Left lung (tissue), 10 donors: ENCODE results near the gene MPEG1. TPM values are rescaled to one million over a fixed set of nuclear protein-coding genes. Genes with fewer than 3 reads are reported as not detected.

Experiments used
- ATAC-seq: fragments of 200-7000 bp; cut with Tn5 transposase; one replicate; pipeline ENCODE4 v1.9.1; 2020; ENCODE audit warnings: moderate library complexity
- DNase-seq, 4 donors: peaks; one replicate each; pipeline ENCODE4 v3.0.0-alpha.2; 2013 to 2020
- H3K27ac ChIP-seq, 2 donors: fragments of 200-600 bp; sonication (generic) in 1 of 2; one replicate each; pipeline versions ENCODE4 v1.5.0 to v1.8.0; 2020 to 2021
- H3K27me3 ChIP-seq, 2 donors: fragments of 200-600 bp; sonication (generic) in 1 of 2; one replicate each; pipeline versions ENCODE4 v1.5.0 to v1.8.0; 2020 to 2021
- H3K36me3 ChIP-seq, 2 donors: fragments of 200-600 bp; sonication (generic) in 1 of 2; one replicate each; pipeline versions ENCODE4 v1.5.0 to v1.8.0; 2020 to 2021
- H3K4me1 ChIP-seq, 2 donors: fragments of 200-600 bp; one replicate each; pipeline ENCODE4 v1.8.0; 2021
- H3K4me3 ChIP-seq, 2 donors: fragments of 200-600 bp; sonication (generic) in 1 of 2; one replicate each; pipeline versions ENCODE4 v1.5.0 to v1.8.0; 2020 to 2021; ENCODE audit warnings: mild to moderate bottlenecking in 1 of 2
- H3K9me3 ChIP-seq, 2 donors: fragments of 200-600 bp; sonication (generic) in 1 of 2; one replicate each; pipeline versions ENCODE4 v1.5.0 to v1.8.0; 2020 to 2021
- CTCF ChIP-seq, 2 donors: fragments of 200-600 bp; sonication (generic) in 1 of 2; IDR thresholded peaks; one replicate each; pipeline versions ENCODE4 v1.5.0 to v1.8.0; 2021; ENCODE audit warnings: antibody characterized with exemption in 2 of 2
- intact Hi-C, 2 donors: fragments of 100-400 bp; cut with DNase I; formaldehyde crosslinking; loops; one replicate each; pipeline versions ENCODE4 v1.11.2 to v1.14.2; 2022
- polyA plus RNA-seq, 6 donors: library from polyadenylated mRNA; unstranded; fragments of 120-200 nt; gene quantifications; one replicate each; pipeline ENCODE4 v1.2.1, GENCODE V29; 2013; ENCODE audit not compliant: insufficient read length in 6 of 6
- total RNA-seq, 2 donors: library from RNA; stranded (reverse); fragmentation: NEBNext Ultra II Directional; extraction: Animal tissue kit (Norgen Biotek cat#: 25700); gene quantifications; one replicate each; pipeline ENCODE4 v1.2.1, GENCODE V29; 2021
- donor health status: DM: no; HTN: yes; CAD: no.
- donor health status: DM: no; HTN: no; CAD: no.

The MPEG1 gene
- total and polyA plus RNA-seq, 8 donors: 12.3 to 68.7 (median 15.8) TPM

- H3K36me3 ChIP-seq: no peaks in the 10 kb centered on the region
- no peaks in the 10 kb centered on the region for H3K9me3 ChIP-seq
- H3K27me3 ChIP-seq: peaks cover 0 to 18% of the 10 kb centered on the region in 2 donors
- TF ChIP-seq CTCF (IDR thresholded peaks at IDR 0.05): no peak
- peak overlapping the region; percentile 75 to 81 for H3K27ac ChIP-seq
- H3K4me1 ChIP-seq: peaks cover 3 to 31% of the 10 kb centered on the region in 2 donors
- peak in 3 of 4 donors; percentile 76 to 81 (median 80) for DNase-seq
- H3K4me3 ChIP-seq: peak overlapping the region; percentile 59 to 64
- intact Hi-C loops: loop anchor here in 1 of 2 donors (5.0 kb wide), 1 partner anchor 33 kb away; no protein-coding TSS in a partner anchor
- peak; percentile 69 for ATAC-seq
Observed at GRCh38 chr11:59173964-59174663, 38.6 kb downstream of the MPEG1 start.

DNA sequence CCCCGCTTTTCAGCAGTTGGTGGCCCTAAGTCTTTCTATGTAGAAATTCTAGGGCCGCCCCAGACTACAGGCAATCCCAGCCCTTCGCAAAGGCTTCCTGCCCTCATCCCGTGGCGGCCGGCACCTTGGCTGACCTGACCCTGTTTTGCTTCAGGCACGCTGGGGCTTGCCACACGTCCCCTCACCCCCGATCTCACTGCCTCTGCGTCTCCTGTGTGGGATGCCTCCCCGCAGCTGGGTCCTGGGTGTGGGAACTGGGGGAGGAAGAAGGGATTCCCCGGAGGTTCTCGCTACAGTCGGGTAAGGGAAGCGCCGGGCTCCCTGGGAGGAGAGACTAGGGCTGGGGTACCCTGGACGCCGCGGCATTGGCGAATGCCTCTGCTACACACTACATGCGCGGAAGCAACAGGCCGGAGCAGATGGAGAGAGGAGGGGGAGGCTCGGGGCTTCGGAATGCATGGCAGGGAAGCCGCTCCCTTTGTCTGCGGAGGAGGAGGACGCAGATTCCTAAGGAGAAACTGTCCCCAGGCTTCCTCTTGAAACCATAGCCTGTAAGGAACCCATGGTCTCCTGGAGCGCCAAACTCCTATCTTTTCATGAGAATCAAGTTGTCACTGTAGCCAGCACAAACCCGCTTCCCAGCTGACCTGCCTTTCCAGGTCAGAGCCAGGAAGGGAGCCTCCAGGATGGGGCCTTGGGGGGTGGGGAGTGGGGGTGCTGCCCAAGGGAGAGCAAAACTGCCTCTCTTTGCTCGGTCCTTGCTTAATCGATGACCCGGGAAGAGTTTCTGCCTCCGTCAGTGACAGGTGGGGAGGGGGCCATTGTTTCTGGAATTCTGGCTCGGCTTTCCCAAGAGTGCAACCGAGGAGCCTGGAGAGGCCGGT lies 39.4 kb downstream of the MPEG1 start:
- H3K4me3 ChIP-seq: peak overlapping the region; percentile 59 to 64
- no peaks in the 10 kb centered on the region for H3K9me3 ChIP-seq
- peak in 2 of 4 donors; percentile 60 to 87 for DNase-seq
- ATAC-seq: peak; percentile 20
- H3K4me1 ChIP-seq: peaks cover 0 to 29% of the 10 kb centered on the region in 2 donors
- H3K36me3 ChIP-seq: no peaks in the 10 kb centered on the region
- no peak for TF ChIP-seq CTCF (IDR thresholded peaks at IDR 0.05)
- H3K27ac ChIP-seq: peak overlapping the region; percentile 75 to 81
- intact Hi-C loops: loop anchor here in 1 of 2 donors (5.0 kb wide), 1 partner anchor 34 kb away; no protein-coding TSS in a partner anchor
- peaks cover 0 to 18% of the 10 kb centered on the region in 2 donors for H3K27me3 ChIP-seq

DNA sequence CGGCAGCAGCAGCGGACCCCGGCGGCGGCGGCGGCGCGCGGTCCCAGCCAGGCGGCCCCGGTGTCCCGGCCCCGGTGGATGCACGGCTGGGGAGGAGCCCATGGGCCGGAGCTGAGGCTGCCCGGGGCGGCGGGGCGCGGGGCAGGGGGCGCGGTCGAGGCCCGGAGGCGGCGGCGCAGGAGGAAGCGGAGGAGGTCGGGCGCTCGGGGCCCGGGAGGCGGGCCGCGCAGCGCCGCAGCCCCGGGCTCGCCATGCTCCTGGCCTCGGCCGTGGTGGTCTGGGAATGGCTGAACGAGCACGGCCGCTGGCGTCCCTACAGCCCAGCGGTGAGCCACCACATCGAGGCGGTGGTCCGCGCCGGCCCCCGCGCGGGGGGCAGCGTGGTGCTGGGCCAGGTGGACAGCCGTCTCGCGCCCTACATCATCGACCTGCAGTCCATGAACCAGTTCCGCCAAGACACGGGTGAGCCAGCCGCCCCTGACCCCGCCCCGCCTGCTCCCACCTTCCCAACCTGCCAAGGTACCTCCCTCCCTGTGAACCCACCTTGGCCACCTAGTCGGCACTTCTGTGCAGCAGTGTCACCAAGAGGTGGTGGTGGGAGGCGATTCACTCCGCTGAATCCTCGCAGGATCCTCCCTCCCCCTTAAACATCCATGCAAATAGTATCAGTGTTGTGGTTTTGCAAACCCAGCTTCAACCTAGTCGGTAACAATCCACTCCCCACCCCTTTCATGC lies 40.2 kb downstream of the MPEG1 start:
- peak in 1 of 4 donors; percentile 87 for DNase-seq
- peaks cover 0 to 29% of the 10 kb centered on the region in 2 donors for H3K4me1 ChIP-seq
- H3K27me3 ChIP-seq: peaks cover 0 to 18% of the 10 kb centered on the region in 2 donors
- peak overlapping the region; percentile 75 to 81 for H3K27ac ChIP-seq
- H3K9me3 ChIP-seq: no peaks in the 10 kb centered on the region
- no peaks in the 10 kb centered on the region for H3K36me3 ChIP-seq
- H3K4me3 ChIP-seq: peak overlapping the region; percentile 59 to 64
- no peak for TF ChIP-seq CTCF (IDR thresholded peaks at IDR 0.05)
- intact Hi-C loops: loop anchor here in 1 of 2 donors (5.0 kb wide), 1 partner anchor 35 kb away; no protein-coding TSS in a partner anchor
- peak; percentile 2 for ATAC-seq

DNA sequence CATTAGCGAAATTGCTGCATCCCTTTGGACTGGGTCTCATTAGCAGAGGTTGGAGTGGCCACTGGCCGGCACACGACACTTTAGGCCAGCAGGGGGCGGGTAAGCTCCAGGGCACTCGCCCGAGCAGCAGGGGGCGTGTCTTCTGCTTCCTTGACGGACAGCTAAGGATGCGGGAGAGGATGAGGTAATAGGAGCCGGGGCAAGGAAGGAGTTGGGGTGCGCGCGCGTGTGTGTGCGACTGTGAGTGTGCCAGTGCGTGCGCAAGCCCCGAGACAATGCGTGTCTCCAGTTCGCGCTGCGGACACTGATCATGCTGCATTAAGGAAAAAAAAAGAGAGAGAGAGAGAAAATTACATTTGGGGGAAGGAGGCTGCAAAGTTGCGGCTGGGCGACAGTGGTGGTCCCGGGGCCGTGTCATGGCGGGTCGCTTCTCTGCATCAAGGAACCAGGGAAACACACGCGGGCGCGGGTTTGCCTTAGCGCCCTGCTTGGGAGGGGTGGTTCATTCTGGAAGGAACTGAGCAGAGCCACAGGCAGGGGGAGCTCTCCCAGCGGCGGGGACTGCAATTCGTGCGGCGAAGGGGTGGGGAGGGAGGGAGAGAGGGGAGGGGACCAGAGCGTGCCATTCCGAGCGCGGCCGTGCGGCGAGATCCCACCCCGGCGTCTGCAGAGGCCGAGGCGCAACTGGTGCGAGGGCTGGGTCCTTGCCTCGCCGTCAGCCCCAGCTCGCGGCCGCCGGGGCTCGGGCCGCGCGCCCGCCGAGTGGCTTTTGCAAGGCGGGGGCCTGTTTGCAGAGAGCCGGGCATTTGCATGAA lies 41.0 kb downstream of the MPEG1 start, which contains the start of gene DTX4:
TSS of gene DTX4 (plus strand) at position 625 of the 815 bp plus-strand sequence. CDS start 464 bp downstream, outside the sequence.
- peak within 1 kb of the TSS; percentile 59 to 64 for H3K4me3 ChIP-seq
- peak within 1 kb of the TSS; percentile 75 to 81 for H3K27ac ChIP-seq
- no peaks in the 10 kb centered on the region for H3K36me3 ChIP-seq
- peaks cover 0 to 18% of the 10 kb centered on the region in 2 donors for H3K27me3 ChIP-seq
- DNase-seq (peak; percentile 89 to 97 (median 96)), ATAC-seq (peak; percentile 87)
- H3K4me1 ChIP-seq: peaks cover 0 to 29% of the 10 kb centered on the region in 2 donors
- peak; percentile 76 to 92 for TF ChIP-seq CTCF (IDR thresholded peaks at IDR 0.05)
- H3K9me3 ChIP-seq: no peaks in the 10 kb centered on the region
- intact Hi-C loops: loop anchor here in 1 of 2 donors (2.0 to 5.0 kb wide), 2 partner anchors 36 to 113 kb away; no protein-coding TSS in a partner anchor
